Retinal pigment epithelial cell (primary cell): ENCODE data around the gene KDM4F.

Experiments
- DNase-seq: peaks from one replicate; pipeline ENCODE4 v3.0.0-alpha.2; 2010; ENCODE audit warnings: low read depth
- H3K4me3 ChIP-seq: 2 replicates; pipeline ENCODE4 v1.5.1; 2011; ENCODE audit warnings: mild to moderate bottlenecking, low read length, control low read depth, moderate library complexity
- CTCF ChIP-seq: conservative IDR thresholded peaks from 2 replicates; pipeline ENCODE4 v1.5.1; 2011; ENCODE audit warnings: low read depth, low read length, control low read depth, inconsistent platforms

The KDM4F gene

GRCh38 chr11:95084509-95084908, 35.3 kb downstream of the KDM4F start:
- no peak for TF ChIP-seq CTCF
- no peak for DNase-seq
- H3K4me3 ChIP-seq = no peak overlapping the region

- no peak overlapping the region for H3K4me3 ChIP-seq
- no peak for TF ChIP-seq CTCF
These were observed 36.0 kb downstream of the KDM4F start for GRCh38 chr11:95085117-95085816.

GRCh38 chr11:95086151-95086550, 36.9 kb downstream of the KDM4F start:
- no peak for DNase-seq
- no peak overlapping the region for H3K4me3 ChIP-seq
- no peak for TF ChIP-seq CTCF

More at GRCh38 chr11:95085117-95085816, 36.0 kb downstream of the KDM4F start:
- DNase-seq = no peak

- DNase-seq = no peak
- H3K4me3 ChIP-seq = no peak overlapping the region
- no peak for TF ChIP-seq CTCF
These were observed 37.8 kb downstream of the KDM4F start for GRCh38 chr11:95086836-95087570.

- peak; percentile 96 for DNase-seq
These were observed 39.9 kb downstream of the KDM4F start for GRCh38 chr11:95088946-95089619.

More at GRCh38 chr11:95088946-95089619, 39.9 kb downstream of the KDM4F start:
- no peak for TF ChIP-seq CTCF
- peak overlapping the region; percentile 57 for H3K4me3 ChIP-seq
